Mucosa of descending colon (tissue), 3 donors: ENCODE data around the gene CLMN. TPM values are rescaled to one million over a fixed set of nuclear protein-coding genes. Genes with fewer than 3 reads are reported as not detected.

Source experiments
- ATAC-seq: fragments of 200-7000 bp; cut with Tn5 transposase; one replicate; pipeline ENCODE4 v1.9.1; 2020; ENCODE audit warnings: mild to moderate bottlenecking, moderate library complexity
- DNase-seq, 3 donors: peaks; one replicate each; pipeline ENCODE4 v3.0.0-alpha.2; 2020
- H3K36me3 ChIP-seq: fragments of 200-600 bp; one replicate; pipeline ENCODE4 v1.8.0; 2021; ENCODE audit warnings: low read depth, mild to moderate bottlenecking
- H3K4me1 ChIP-seq: fragments of 200-600 bp; one replicate; pipeline ENCODE4 v1.8.0; 2021; ENCODE audit warnings: low read depth, mild to moderate bottlenecking
- H3K4me3 ChIP-seq: fragments of 200-600 bp; one replicate; pipeline ENCODE4 v1.8.0; 2021; ENCODE audit warnings: mild to moderate bottlenecking
- H3K9me3 ChIP-seq: fragments of 200-600 bp; one replicate; pipeline ENCODE4 v1.8.0; 2021; ENCODE audit warnings: mild to moderate bottlenecking
- intact Hi-C, 2 donors: fragments of 100-400 bp; cut with DNase I in 1 of 2; cut with micrococcal nuclease in 1 of 2; formaldehyde crosslinking; loops; one replicate each; pipeline versions ENCODE4 v1.11.0 to v1.11.1; 2022; cut with DNase I, micrococcal nuclease
- total RNA-seq, 3 donors: library from RNA; stranded (reverse); fragmentation: NEBNext Ultra II Directional in 2 of 3; extraction: Animal tissue kit (Norgen Biotek cat#: 25700) in 2 of 3; gene quantifications; one replicate each; pipeline versions ENCODE4 v1.2.1 to v1.2.4, GENCODE V29; 2021 to 2023
- TF ChIP-seq, protein P1 (sequence below): fragments of 200-600 bp; IDR thresholded peaks from one replicate; pipeline ENCODE4 v1.8.0; 2022; ENCODE audit warnings: antibody characterized with exemption, mild to moderate bottlenecking
- donor health status: DM: no; HTN: no; CAD: no; lungs with moderate emphysema.
- donor health status: DM: no; HTN: no; CAD: no.
- donor health status: DM: no; HTN: yes; CAD: no.

Gene CLMN
- total RNA-seq, 3 donors from 2014 or later: 73.7 to 200 (median 132) TPM

DNA sequence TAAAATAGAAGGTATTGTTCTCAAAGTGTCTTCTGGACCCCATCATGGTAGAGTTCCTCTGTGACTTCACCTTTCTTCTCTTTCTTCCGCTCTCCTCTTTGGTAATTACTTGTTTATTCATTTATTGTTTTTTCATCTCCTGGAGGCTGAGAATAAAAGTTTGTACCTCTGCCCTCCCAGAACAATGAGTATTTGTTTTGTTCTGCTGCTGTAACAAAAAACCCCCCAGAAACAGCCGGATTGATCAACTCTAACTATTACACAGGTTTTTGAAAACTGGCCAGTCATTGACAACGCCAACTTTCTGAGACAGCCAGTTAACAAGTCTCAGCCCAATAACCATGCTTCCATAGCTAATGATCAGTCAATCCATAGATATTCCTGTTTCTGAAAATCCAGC, 154.2 kb downstream of the CLMN start:
- no peaks in the 10 kb centered on the region for H3K4me1 ChIP-seq
- no peaks in the 10 kb centered on the region for H3K36me3 ChIP-seq
- TF ChIP-seq, protein P1, sequence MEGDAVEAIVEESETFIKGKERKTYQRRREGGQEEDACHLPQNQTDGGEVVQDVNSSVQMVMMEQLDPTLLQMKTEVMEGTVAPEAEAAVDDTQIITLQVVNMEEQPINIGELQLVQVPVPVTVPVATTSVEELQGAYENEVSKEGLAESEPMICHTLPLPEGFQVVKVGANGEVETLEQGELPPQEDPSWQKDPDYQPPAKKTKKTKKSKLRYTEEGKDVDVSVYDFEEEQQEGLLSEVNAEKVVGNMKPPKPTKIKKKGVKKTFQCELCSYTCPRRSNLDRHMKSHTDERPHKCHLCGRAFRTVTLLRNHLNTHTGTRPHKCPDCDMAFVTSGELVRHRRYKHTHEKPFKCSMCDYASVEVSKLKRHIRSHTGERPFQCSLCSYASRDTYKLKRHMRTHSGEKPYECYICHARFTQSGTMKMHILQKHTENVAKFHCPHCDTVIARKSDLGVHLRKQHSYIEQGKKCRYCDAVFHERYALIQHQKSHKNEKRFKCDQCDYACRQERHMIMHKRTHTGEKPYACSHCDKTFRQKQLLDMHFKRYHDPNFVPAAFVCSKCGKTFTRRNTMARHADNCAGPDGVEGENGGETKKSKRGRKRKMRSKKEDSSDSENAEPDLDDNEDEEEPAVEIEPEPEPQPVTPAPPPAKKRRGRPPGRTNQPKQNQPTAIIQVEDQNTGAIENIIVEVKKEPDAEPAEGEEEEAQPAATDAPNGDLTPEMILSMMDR: no peak
- DNase-seq (no peak), ATAC-seq (no peak)
- no peaks in the 10 kb centered on the region for H3K9me3 ChIP-seq
- intact Hi-C loops: no loop called here
- H3K4me3 ChIP-seq: no peak overlapping the region

DNA sequence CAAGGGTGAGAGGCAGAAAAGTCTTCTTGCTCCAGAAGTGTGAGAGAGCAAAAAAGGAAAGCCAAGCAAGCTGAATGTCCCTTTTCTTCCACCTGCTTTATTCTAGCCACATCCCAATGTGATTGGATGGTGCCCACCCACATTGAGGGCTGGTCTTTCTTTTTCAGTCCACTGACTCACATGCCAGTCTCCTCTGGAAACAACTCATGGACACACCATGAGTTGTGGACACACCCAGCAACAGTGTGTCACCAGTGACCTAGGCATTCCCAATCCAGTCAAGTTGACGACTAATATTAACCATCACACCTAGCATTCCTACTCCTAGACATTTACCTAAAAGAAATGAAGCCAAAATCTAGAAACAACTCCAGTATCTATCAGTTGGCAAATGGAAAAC, 155.2 kb downstream of the CLMN start:
- DNase-seq: no peak
- intact Hi-C loops: no loop called here
- no peaks in the 10 kb centered on the region for H3K36me3 ChIP-seq
- peak; percentile 48 for ATAC-seq
- no peaks in the 10 kb centered on the region for H3K4me1 ChIP-seq
- no peak overlapping the region for H3K4me3 ChIP-seq
- TF ChIP-seq, protein P1: no peak
- H3K9me3 ChIP-seq: no peaks in the 10 kb centered on the region

DNA sequence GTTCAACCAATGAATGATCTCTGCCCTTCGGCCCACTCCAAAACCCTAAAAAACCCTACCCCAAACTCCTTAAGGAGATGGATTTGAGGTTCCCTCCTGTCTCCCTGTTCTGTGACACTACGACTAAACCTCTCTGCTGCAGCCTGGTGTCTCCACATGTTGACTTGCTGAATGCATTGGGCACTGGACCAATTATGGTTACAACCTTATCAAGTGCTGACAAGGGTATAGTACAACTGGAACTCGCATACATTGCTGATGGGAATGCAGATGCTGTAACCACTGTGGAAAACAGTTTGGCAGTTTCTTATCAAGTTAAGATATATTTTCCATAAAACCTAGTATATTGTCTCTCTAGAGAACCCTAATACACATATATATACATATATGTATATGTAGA, 156.0 kb downstream of the CLMN start:
- Histone ChIP-seq H3K4me1 (no peaks in the 10 kb centered on the region), H3K4me3 (no peak overlapping the region), H3K9me3 (no peaks in the 10 kb centered on the region), H3K36me3 (no peaks in the 10 kb centered on the region)
- DNase-seq (no peak), ATAC-seq (no peak)
- TF ChIP-seq, protein P1: no peak
- intact Hi-C loops: no loop called here

DNA sequence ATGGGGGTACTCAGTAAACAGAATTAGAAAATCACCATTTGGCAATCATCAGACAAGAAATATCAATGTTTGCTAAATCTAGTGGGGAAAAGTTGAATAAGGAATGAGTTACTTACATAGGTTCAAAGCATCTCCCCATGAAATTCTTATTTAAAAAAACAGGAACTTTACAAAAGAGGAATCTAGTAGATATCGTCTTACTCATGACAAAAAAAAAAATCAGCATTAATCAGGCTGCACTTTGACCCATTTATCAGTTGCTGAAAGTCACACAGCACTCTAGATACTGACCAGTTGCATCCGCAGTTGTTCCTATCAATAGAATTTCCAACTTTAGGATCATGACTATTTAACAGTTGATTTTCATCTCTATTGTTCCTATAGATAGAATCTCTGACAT, 156.6 kb downstream of the CLMN start:
- intact Hi-C loops: no loop called here
- H3K4me1 ChIP-seq: peaks cover 4% of the 10 kb centered on the region
- no peaks in the 10 kb centered on the region for H3K9me3 ChIP-seq
- H3K4me3 ChIP-seq: no peak overlapping the region
- TF ChIP-seq, protein P1: no peak
- no peaks in the 10 kb centered on the region for H3K36me3 ChIP-seq
- ATAC-seq (no peak), DNase-seq (no peak)

DNA sequence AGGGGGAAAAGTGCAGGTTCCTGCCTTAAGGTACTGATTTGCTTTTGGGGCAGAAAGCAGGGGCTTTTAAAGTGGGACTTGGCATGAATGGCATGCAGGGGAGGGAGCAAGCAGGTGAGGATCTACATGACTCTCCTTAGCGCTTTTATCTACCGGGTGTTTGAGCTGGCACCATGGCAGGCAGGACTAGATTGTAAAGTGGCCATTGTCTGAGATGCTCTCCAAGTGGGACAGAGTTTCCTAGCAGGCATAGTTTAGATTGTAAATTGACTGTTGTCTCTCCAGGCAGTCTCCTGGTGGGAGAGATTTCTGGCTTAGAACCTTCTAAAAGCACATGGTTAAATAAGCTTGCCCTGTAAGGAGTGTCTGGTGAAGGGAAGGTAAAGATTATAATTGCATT, 157.1 kb downstream of the CLMN start:
- no peaks in the 10 kb centered on the region for H3K36me3 ChIP-seq
- H3K9me3 ChIP-seq: no peaks in the 10 kb centered on the region
- H3K4me3 ChIP-seq: no peak overlapping the region
- TF ChIP-seq, protein P1: no peak
- intact Hi-C loops: no loop called here
- H3K4me1 ChIP-seq: peaks cover 5% of the 10 kb centered on the region
- no peak for DNase-seq
- no peak for ATAC-seq
